CD4-positive, alpha-beta T cell treated with Interferon gamma for 1 hour (primary cell): ENCODE measurements around the gene SYCE1.
"Not testable (repeated sequence)": the region's sequence is repeated elsewhere in the genome, so short reads cannot be mapped to it uniquely, and the experiment has no call there.

ENCODE experiments used
- DNase-seq: peaks from one replicate; pipeline ENCODE4 v3.0.0-alpha.2; 2020

SYCE1 gene

DNA sequence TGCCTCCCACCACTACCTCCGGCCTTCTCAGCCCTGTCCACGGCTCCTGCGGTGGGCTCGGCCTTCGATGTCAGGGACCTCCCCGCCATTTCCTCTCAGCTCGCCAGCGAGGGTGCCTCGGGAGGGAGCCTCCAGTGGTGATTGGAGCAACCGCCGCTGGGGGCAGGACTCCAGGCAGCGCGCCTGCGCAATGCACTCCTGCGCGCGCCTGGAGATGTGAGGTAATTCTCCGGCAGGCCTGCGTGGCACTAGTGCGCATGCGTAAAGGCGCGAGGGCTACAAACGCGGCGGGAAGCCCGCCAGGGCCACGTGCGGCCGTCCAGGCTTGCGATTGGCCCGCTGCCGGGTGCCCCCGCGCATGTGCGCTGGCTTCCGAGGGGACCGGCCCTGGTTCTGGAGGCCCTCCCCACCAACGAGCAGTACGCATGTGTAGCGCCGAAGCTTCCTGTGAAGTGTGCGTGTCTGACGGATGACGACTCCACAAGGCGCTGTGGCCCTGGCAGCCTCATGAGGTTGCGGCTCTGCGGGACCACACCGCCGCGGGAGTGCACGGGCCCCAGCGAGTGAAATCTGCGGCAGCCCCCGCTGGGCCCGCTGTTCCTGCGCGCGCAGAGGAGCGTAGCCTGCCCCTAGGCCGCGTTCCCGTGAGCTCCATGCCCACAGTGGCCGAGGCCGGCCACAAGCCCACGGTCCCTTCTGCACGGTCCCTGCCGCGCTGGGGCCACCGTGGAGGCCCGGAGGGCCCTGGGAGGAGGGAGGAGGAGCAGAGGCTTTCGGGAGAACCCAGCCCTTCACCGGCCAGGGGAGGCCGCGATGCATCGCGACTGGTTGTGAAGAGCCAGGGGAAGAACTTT is at the start of gene SYCE1:
SYCE1 (minus strand) TSS at position 143 of the 854 bp plus-strand sequence; CDS start at position 89, 54 bp downstream.
- no peak for DNase-seq

GRCh38 chr10:133614830-133615580 is 49.6 kb upstream of the SYCE1 start:
- DNase-seq, result no peak

DNA sequence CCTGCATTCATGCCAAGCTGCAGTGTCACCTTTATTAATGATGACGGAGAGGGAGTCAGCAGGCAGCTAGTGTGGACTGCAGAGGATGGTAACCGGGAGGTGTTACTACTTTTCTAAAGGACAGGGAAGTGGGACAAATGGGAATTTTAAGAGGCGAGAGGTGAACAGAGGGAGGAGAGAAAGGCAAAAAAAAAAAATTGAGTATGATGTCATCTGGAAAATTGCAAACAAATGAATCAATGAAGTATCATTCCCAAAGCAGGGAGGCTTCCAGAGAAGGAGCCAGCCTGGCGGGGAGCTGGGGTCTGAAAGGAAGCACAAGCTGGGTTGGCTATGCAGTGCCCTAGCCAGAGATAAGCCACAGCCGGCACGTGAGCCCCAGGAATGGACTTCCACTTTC is 48.3 kb upstream of the SYCE1 start:
- no peak for DNase-seq

DNA sequence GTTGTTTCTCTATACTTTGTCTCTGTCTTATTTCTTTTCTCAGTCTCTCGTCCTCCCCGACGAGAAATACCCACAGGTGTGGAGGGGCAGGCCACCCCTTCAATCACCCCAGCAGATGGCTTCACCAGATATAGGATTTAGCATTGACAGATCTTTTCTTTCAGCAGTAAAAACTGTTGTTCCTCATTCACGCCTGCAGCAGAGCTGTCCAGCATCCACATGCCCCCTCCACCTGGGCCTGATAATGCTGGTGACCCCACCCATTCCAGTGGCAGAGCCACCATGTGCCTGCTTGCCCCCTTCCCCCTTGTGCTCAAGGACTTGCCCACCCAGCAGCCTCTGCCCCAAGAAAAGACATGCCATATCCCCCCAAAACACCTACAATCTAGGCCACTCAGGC is 45.7 kb upstream of the SYCE1 start:
- no peak for DNase-seq

- no peak for DNase-seq
Observed at GRCh38 chr10:133608855-133609254, 43.5 kb upstream of the SYCE1 start.

GRCh38 chr10:133603434-133603833 is 38.1 kb upstream of the SYCE1 start:
- DNase-seq, result not testable (repeated sequence)

DNA sequence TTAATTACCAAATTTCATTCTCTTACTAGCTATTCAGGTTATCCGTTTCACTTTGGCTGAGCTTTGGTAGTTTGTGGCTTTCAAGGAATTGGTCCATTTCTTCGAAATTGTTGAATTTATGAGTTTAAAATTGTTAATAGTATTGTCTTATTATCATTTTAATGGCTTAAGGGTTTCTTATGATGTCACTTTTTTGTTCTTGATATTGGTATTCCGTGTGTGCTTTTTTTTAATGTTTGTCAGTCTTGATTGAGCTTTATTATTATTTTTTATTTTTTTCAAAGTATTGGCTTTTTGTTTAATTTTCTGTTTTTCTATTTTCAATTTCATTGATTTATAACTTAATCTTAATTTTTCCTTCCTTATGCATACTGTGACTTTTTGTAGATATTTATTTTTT is 35.3 kb upstream of the SYCE1 start:
- DNase-seq, result no peak

GRCh38 chr10:133599869-133600268 is 34.5 kb upstream of the SYCE1 start:
- not testable (repeated sequence) for DNase-seq

DNA sequence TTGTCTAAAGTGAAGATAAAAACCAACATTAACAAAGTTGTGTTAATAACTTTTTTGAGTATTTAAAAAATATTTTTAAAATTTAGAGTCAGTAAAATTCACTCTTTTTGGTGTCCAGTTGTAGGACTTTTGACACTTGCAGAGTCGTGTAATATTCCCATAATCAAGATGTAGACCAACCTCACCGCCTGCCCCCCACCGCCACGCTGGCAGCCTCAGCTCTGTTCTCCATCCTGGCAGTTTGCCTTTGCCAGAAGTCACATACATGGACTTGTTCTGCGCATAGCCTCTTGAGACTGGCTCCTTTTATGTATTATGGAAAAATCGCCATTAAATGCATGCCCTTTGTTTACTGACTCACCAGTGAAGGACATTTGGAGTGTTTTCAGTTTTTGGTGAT is 27.3 kb upstream of the SYCE1 start:
- no peak for DNase-seq

DNA sequence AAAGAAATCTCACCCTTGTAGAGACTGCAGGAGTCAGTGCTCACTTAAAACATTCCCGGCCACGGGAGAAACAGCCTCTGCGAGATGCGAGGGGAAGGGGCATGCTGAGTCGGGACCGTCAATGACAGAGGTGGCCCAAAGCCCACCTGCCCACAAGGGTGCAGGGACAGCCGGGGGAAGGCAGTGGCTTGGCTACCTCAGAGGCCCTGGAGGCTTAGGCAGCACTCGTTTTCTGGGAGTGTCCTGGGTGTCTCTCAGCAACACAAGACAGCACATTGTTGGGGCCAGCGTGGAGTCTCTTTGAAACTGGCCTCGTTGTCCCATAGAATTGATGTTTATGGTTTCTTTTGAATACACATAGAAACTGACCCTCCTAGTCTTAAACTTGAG is 25.6 kb upstream of the SYCE1 start:
- no peak for DNase-seq

- no peak for DNase-seq
Observed at GRCh38 chr10:133590226-133590969, 25.0 kb upstream of the SYCE1 start.

- not testable (repeated sequence) for DNase-seq
Observed at GRCh38 chr10:133577037-133577436, 11.7 kb upstream of the SYCE1 start.

- not testable (repeated sequence) for DNase-seq
Observed at GRCh38 chr10:133573460-133573859, 8.1 kb upstream of the SYCE1 start.

- not testable (repeated sequence) for DNase-seq
Observed at GRCh38 chr10:133572055-133572454, 6.7 kb upstream of the SYCE1 start.

DNA sequence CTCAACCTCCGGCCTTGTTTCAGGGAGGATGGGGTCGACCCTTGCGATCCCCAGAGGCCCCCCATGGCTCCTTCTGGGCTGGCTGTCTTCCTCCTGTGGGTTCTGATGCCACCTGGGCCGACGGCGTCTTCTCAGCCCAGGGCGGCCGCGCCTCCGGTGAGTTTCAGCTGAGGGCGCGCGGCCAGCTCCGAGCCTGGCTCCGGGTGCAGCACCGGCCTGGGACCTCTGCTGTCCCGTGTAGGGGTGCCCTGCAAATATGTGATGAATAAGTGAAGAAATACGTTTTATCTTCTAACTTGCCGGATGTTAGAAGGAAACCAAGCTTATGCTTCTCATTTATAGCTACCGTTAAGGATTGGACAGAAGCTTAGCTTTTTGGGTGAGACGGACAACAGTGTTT is 4.4 kb upstream of the SYCE1 start:
- not testable (repeated sequence) for DNase-seq

DNA sequence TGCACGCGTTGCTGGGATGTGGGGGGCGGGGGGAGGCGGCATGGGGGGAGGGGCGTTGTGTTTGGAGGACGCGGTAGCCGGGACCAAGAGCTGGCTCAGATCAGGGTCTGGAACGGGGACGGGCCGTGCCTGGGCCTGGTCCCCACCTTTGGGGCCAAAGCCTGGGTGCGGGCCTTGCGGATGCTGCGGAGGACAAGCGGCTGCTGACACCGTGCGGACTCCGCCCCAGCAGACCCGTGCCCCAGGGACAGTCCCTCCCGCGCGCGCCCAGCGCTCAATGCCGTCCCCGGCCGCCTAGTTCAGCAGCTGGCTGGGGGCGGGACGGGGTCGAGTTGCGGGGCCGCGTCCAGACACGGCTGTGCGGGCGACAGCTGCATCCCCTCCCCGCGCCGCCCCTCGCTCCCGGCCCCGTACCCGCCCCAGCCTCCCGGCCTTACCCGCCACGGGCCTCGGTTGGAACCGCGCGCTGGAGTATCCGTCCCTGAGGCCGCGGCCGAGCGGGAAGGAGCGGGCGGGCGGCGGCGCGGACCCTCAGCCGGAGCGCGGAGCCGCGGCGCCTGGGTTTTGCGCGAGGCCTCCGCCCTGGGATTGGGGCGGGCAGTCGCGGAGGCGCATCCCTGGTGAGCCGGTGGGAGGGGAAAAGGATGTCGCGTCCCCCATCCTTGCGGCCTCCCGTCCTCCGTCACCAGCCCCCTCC is 3.6 kb upstream of the SYCE1 start:
- not testable (repeated sequence) for DNase-seq

DNA sequence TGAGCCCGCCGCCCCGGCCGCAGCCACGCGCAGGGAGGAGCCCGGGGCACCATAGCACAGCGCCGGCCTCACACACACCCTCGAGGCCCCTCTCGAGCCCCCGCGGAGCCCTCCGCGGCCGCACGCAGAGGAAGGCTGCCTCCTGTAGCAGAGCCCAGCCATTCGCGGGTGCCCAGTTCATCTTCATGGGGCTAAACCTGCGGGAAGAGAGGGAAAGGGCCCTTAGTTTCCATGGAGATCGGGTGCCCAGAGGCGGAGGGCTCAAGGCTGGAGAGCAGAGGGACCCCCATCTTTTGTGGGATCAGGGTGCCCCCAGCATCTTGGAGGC is 2.9 kb upstream of the SYCE1 start:
- no peak for DNase-seq

DNA sequence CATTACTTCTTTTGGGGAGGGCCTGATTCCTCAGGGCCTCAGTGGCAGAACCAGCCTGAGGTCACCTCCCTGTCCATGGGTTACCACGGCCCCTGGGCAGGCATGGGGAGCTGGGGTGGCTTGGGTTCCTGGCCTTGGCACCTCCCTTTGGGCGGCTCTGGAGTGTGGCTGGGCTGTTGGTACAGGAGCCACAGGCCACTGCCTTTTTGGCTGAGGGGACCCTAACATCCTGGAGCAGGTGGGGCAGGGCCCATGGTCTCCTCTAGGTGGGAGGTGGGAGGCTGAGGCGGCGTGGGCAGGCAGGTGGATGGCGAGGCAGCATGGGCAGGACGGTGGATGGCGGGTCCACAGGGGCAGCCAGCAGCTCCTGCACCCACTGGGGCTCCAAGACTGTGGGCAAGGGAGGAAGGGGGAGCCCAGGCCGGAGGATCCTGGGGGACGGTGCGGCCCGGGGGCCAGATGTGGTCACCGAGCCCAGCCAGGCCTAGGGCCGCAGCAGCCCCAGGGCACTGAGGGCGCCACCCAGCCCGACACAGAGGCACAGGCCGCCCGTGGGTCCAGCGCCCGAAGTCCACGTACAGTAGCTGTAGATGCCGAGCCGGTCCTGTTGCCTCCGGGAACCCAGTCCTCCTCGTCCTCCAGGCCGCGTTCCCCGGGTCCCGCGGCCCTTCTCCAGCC is 2.4 kb upstream of the SYCE1 start:
- DNase-seq, result no peak

DNA sequence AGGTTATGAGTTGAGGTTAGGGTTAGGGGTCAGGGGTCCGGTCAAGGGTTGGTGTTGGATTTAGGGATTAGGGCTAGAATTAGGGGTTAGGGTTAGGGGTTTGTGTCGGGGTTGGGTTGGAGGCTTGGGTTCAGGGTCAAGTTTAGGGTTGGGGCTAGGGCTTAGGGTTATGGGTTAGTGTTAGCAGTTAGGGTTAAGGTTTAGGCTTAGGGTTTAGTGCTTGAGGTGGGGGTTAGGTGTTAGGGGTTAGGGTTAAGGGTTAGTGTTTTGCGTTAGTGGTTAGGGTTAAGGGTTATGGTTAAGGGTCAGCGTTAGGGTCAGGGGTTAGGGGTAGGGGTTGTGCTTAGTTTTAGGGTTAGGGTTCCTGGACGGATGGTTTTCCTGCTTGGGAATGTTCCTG is 1.7 kb upstream of the SYCE1 start:
- no peak for DNase-seq

- DNase-seq, result no peak
Observed at GRCh38 chr10:133564816-133565215, 567 bp downstream of the SYCE1 start.

DNA sequence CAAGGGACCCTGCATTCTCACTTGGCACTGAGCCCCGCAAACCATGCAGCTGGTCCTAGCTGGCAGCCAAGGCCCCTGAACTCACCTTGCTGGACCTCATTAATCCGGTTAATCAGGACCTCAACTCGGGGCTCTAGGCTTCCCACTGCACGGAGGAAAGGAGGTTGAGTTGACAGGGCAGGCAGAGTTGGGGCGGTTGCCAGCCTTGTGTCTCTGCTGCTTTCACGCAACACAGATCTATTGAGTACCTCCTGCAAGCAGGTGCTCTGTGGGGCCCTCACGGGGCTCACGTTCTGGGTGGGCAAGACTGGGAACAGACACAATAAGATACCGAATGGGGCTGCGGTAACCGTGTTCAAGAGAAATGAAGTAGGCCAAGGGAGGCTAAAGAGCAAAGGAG is 6.2 kb downstream of the SYCE1 start:
- no peak for DNase-seq

- DNase-seq, result no peak
Observed at GRCh38 chr10:133557381-133557780, 8.0 kb downstream of the SYCE1 start.
